ENCODE data around the gene NAT9. TPM values are rescaled to one million over a fixed set of nuclear protein-coding genes. Genes with fewer than 3 reads are reported as not detected.

The NAT9 gene
- polyA plus RNA-seq, 4 donors, result 12.4 to 28.3 (median 22.2) TPM

- FAIRE-seq, result no peak
- 49 to 54% (median 51%) methylated on average over 7 of the region's 7 CpGs for WGBS, 3 donors
- peaks cover 0 to 28% (median 0%) of the 10 kb centered on the region in 3 donors for H3K36me3 ChIP-seq (ENCODE audit: control insufficient read depth in 3 of 3, insufficient read depth in 2 of 3, low read depth in 1 of 3, low read length in 3 of 3)
- H3K9me3 ChIP-seq (ENCODE audit: control insufficient read depth in 2 of 2, insufficient read depth in 1 of 2, low read depth in 1 of 2, low read length in 1 of 2), result no peaks in the 10 kb centered on the region
- H3K4me3 ChIP-seq (ENCODE audit: low read depth in 1 of 3, low read length in 3 of 3), result no peak overlapping the region
- H3K27ac ChIP-seq (ENCODE audit: low read depth in 1 of 3, low read length in 2 of 3), result peak overlapping the region in 2 of 3 donors; percentile 3 to 72
- H3K27me3 ChIP-seq (ENCODE audit: control insufficient read depth in 3 of 3, insufficient read depth in 3 of 3, low read length in 3 of 3), result no peaks in the 10 kb centered on the region
- peaks cover 0 to 15% (median 5%) of the 10 kb centered on the region in 3 donors for H3K4me1 ChIP-seq (ENCODE audit: control insufficient read depth in 3 of 3, insufficient read depth in 2 of 3, low read depth in 1 of 3, low read length in 2 of 3)
- DNase-seq, result peak; percentile 54 to 57
These were observed 4.5 kb upstream of the NAT9 start for GRCh38 chr17:74780443-74781238.

GRCh38 chr17:74779948-74780400 lies 3.8 kb upstream of the NAT9 start:
- Histone ChIP-seq H3K4me3 (ENCODE audit: low read depth in 1 of 3, low read length in 3 of 3) (no peak overlapping the region), H3K9me3 (ENCODE audit: control insufficient read depth in 2 of 2, insufficient read depth in 1 of 2, low read depth in 1 of 2, low read length in 1 of 2) (no peaks in the 10 kb centered on the region), H3K4me1 (ENCODE audit: control insufficient read depth in 3 of 3, insufficient read depth in 2 of 3, low read depth in 1 of 3, low read length in 2 of 3) (peaks cover 0 to 22% (median 8%) of the 10 kb centered on the region in 3 donors), H3K27ac (ENCODE audit: low read depth in 1 of 3, low read length in 2 of 3) (peak overlapping the region in 2 of 3 donors; percentile 3 to 72), H3K27me3 (ENCODE audit: control insufficient read depth in 3 of 3, insufficient read depth in 3 of 3, low read length in 3 of 3) (no peaks in the 10 kb centered on the region), H3K36me3 (ENCODE audit: control insufficient read depth in 3 of 3, insufficient read depth in 2 of 3, low read depth in 1 of 3, low read length in 3 of 3) (peaks cover 0 to 22% (median 0%) of the 10 kb centered on the region in 3 donors)
- FAIRE-seq (no peak), DNase-seq (peak in 1 of 2 donors; percentile 25)
- 63 to 86% (median 71%) methylated on average over 11 of the region's 11 CpGs for WGBS, 3 donors

GRCh38 chr17:74779501-74779900 lies 3.4 kb upstream of the NAT9 start:
- peaks cover 0 to 25% (median 8%) of the 10 kb centered on the region in 3 donors for H3K4me1 ChIP-seq (ENCODE audit: control insufficient read depth in 3 of 3, insufficient read depth in 2 of 3, low read depth in 1 of 3, low read length in 2 of 3)
- DNase-seq (no peak), FAIRE-seq (no peak)
- no peak overlapping the region for H3K4me3 ChIP-seq (ENCODE audit: low read depth in 1 of 3, low read length in 3 of 3)
- no peaks in the 10 kb centered on the region for H3K27me3 ChIP-seq (ENCODE audit: control insufficient read depth in 3 of 3, insufficient read depth in 3 of 3, low read length in 3 of 3)
- peak overlapping the region in 2 of 3 donors; percentile 1 to 72 for H3K27ac ChIP-seq (ENCODE audit: low read depth in 1 of 3, low read length in 2 of 3)
- H3K36me3 ChIP-seq (ENCODE audit: control insufficient read depth in 3 of 3, insufficient read depth in 2 of 3, low read depth in 1 of 3, low read length in 3 of 3), result peaks cover 0 to 21% (median 0%) of the 10 kb centered on the region in 3 donors
- 75 to 85% (median 83%) methylated on average over 8 of the region's 8 CpGs for WGBS, 3 donors
- H3K9me3 ChIP-seq (ENCODE audit: control insufficient read depth in 2 of 2, insufficient read depth in 1 of 2, low read depth in 1 of 2, low read length in 1 of 2), result no peaks in the 10 kb centered on the region

GRCh38 chr17:74778960-74779359 lies 2.8 kb upstream of the NAT9 start:
- Histone ChIP-seq H3K9me3 (ENCODE audit: control insufficient read depth in 2 of 2, insufficient read depth in 1 of 2, low read depth in 1 of 2, low read length in 1 of 2) (no peaks in the 10 kb centered on the region), H3K36me3 (ENCODE audit: control insufficient read depth in 3 of 3, insufficient read depth in 2 of 3, low read depth in 1 of 3, low read length in 3 of 3) (peaks cover 0 to 21% (median 1%) of the 10 kb centered on the region in 3 donors), H3K27ac (ENCODE audit: low read depth in 1 of 3, low read length in 2 of 3) (no peak overlapping the region), H3K4me1 (ENCODE audit: control insufficient read depth in 3 of 3, insufficient read depth in 2 of 3, low read depth in 1 of 3, low read length in 2 of 3) (peaks cover 0 to 28% (median 8%) of the 10 kb centered on the region in 3 donors), H3K27me3 (ENCODE audit: control insufficient read depth in 3 of 3, insufficient read depth in 3 of 3, low read length in 3 of 3) (no peaks in the 10 kb centered on the region), H3K4me3 (ENCODE audit: low read depth in 1 of 3, low read length in 3 of 3) (no peak overlapping the region)
- 61 to 70% (median 68%) methylated on average over 5 of the region's 5 CpGs for WGBS, 3 donors
- peak in 1 of 2 donors; percentile 16 for DNase-seq
- no peak for FAIRE-seq

- peak overlapping the region in 1 of 3 donors; percentile 45 for H3K27ac ChIP-seq (ENCODE audit: low read depth in 1 of 3, low read length in 2 of 3)
- H3K27me3 ChIP-seq (ENCODE audit: control insufficient read depth in 3 of 3, insufficient read depth in 3 of 3, low read length in 3 of 3), result no peaks in the 10 kb centered on the region
- H3K36me3 ChIP-seq (ENCODE audit: control insufficient read depth in 3 of 3, insufficient read depth in 2 of 3, low read depth in 1 of 3, low read length in 3 of 3), result peaks cover 2 to 26% (median 2%) of the 10 kb centered on the region in 3 donors
- 75 to 91% (median 82%) methylated on average over 6 of the region's 6 CpGs for WGBS, 3 donors
- peak in 1 of 2 donors; percentile 46 for DNase-seq
- H3K4me1 ChIP-seq (ENCODE audit: control insufficient read depth in 3 of 3, insufficient read depth in 2 of 3, low read depth in 1 of 3, low read length in 2 of 3), result peaks cover 0 to 37% (median 8%) of the 10 kb centered on the region in 3 donors
- H3K4me3 ChIP-seq (ENCODE audit: low read depth in 1 of 3, low read length in 3 of 3), result no peak overlapping the region
- FAIRE-seq, result no peak
- no peaks in the 10 kb centered on the region for H3K9me3 ChIP-seq (ENCODE audit: control insufficient read depth in 2 of 2, insufficient read depth in 1 of 2, low read depth in 1 of 2, low read length in 1 of 2)
These were observed 1.9 kb upstream of the NAT9 start for GRCh38 chr17:74777901-74778515.

- FAIRE-seq (no peak), DNase-seq (no peak)
- H3K9me3 ChIP-seq (ENCODE audit: control insufficient read depth in 2 of 2, insufficient read depth in 1 of 2, low read depth in 1 of 2, low read length in 1 of 2), result no peaks in the 10 kb centered on the region
- H3K4me1 ChIP-seq (ENCODE audit: control insufficient read depth in 3 of 3, insufficient read depth in 2 of 3, low read depth in 1 of 3, low read length in 2 of 3), result peaks cover 0 to 47% (median 8%) of the 10 kb centered on the region in 3 donors
- H3K36me3 ChIP-seq (ENCODE audit: control insufficient read depth in 3 of 3, insufficient read depth in 2 of 3, low read depth in 1 of 3, low read length in 3 of 3), result peaks cover 5 to 32% (median 10%) of the 10 kb centered on the region in 3 donors
- H3K27me3 ChIP-seq (ENCODE audit: control insufficient read depth in 3 of 3, insufficient read depth in 3 of 3, low read length in 3 of 3), result no peaks in the 10 kb centered on the region
- 22 to 35% (median 33%) methylated on average over 10 of the region's 10 CpGs for WGBS, 3 donors
- H3K27ac ChIP-seq (ENCODE audit: low read depth in 1 of 3, low read length in 2 of 3), result peak overlapping the region in 1 of 3 donors; percentile 45
- peak overlapping the region; percentile 68 to 75 (median 74) for H3K4me3 ChIP-seq (ENCODE audit: low read depth in 1 of 3, low read length in 3 of 3)
These were observed 845 bp upstream of the NAT9 start for GRCh38 chr17:74776990-74777389.

GRCh38 chr17:74775409-74776043 lies 619 bp downstream of the NAT9 start:
- H3K4me3 ChIP-seq (ENCODE audit: low read depth in 1 of 3, low read length in 3 of 3), result peak overlapping the region; percentile 69 to 81 (median 75)
- no peaks in the 10 kb centered on the region for H3K9me3 ChIP-seq (ENCODE audit: control insufficient read depth in 2 of 2, insufficient read depth in 1 of 2, low read depth in 1 of 2, low read length in 1 of 2)
- H3K4me1 ChIP-seq (ENCODE audit: control insufficient read depth in 3 of 3, insufficient read depth in 2 of 3, low read depth in 1 of 3, low read length in 2 of 3), result peaks cover 0 to 62% (median 8%) of the 10 kb centered on the region in 3 donors
- no peaks in the 10 kb centered on the region for H3K27me3 ChIP-seq (ENCODE audit: control insufficient read depth in 3 of 3, insufficient read depth in 3 of 3, low read length in 3 of 3)
- peak overlapping the region in 1 of 3 donors; percentile 74 for H3K27ac ChIP-seq (ENCODE audit: low read depth in 1 of 3, low read length in 2 of 3)
- peaks cover 7 to 45% (median 14%) of the 10 kb centered on the region in 3 donors for H3K36me3 ChIP-seq (ENCODE audit: control insufficient read depth in 3 of 3, insufficient read depth in 2 of 3, low read depth in 1 of 3, low read length in 3 of 3)
- DNase-seq (no peak), FAIRE-seq (no peak)
- 32 to 36% (median 33%) methylated on average over 12 of the region's 12 CpGs for WGBS, 3 donors

GRCh38 chr17:74773871-74774286 lies 2.3 kb downstream of the NAT9 start:
- Histone ChIP-seq H3K36me3 (ENCODE audit: control insufficient read depth in 3 of 3, insufficient read depth in 2 of 3, low read depth in 1 of 3, low read length in 3 of 3) (peaks cover 10 to 51% (median 16%) of the 10 kb centered on the region in 3 donors), H3K4me1 (ENCODE audit: control insufficient read depth in 3 of 3, insufficient read depth in 2 of 3, low read depth in 1 of 3, low read length in 2 of 3) (peaks cover 0 to 73% (median 8%) of the 10 kb centered on the region in 3 donors), H3K4me3 (ENCODE audit: low read depth in 1 of 3, low read length in 3 of 3) (no peak overlapping the region), H3K27me3 (ENCODE audit: control insufficient read depth in 3 of 3, insufficient read depth in 3 of 3, low read length in 3 of 3) (no peaks in the 10 kb centered on the region), H3K27ac (ENCODE audit: low read depth in 1 of 3, low read length in 2 of 3) (no peak overlapping the region), H3K9me3 (ENCODE audit: control insufficient read depth in 2 of 2, insufficient read depth in 1 of 2, low read depth in 1 of 2, low read length in 1 of 2) (no peaks in the 10 kb centered on the region)
- DNase-seq (peak in 1 of 2 donors; percentile 32), FAIRE-seq (no peak)
- WGBS, 3 donors, result 71 to 87% (median 85%) methylated on average over 6 of the region's 6 CpGs
